ENCODE measurements around the gene STPG1. TPM values are rescaled to one million over a fixed set of nuclear protein-coding genes. Genes with fewer than 3 reads are reported as not detected.

The STPG1 gene
- total RNA-seq, 2 donors from 2014 or later: 13.6 to 18.4 TPM

DNA sequence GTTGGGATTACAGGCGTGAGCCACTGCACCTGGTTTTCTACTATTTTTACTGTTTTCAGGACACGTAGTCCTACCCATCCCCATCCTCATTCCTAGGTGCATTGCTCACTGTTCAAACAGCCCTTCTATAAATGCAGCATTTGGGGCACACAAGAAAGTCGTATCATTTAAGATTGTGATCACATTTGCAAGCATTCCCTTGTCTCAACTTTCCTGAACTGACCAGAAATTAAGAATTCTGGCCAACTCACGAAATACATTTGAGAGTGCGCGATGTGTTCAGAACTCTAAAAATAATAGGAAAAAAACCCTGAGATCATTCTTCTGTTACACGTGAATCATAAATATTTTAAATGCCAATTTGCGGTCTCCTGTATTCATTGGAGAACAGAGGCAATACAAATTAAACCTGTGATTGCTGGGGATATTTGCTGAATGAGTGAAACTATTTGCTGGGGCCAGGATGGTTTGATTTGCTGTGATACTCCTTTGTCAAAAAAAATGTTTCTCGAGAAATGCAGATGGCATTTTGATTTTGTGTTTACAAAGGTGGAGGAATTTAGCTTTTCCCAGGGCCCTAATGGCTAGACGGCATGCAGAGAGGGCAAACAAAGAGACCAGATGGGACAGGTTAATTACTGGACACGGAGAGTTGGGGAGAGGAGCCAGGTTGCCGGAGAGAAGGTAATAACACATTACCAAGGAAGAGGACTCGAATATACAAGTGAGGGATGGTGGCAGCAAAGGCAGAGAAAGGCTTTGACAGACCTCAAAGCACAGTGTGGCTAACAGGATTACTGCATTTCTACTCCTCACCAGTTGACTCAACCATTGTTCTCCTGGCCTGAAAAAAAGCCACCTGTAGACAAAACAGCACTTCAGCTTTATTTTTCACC is 38.4 kb downstream of the STPG1 start:
- no peak for DNase-seq
- no peak overlapping the region for H3K27ac ChIP-seq
- no peaks in the 10 kb centered on the region for H3K9me3 ChIP-seq
- no peaks in the 10 kb centered on the region for H3K27me3 ChIP-seq
- intact Hi-C loops (cut with DNase I): no loop called here
- TF ChIP-seq, protein P1, sequence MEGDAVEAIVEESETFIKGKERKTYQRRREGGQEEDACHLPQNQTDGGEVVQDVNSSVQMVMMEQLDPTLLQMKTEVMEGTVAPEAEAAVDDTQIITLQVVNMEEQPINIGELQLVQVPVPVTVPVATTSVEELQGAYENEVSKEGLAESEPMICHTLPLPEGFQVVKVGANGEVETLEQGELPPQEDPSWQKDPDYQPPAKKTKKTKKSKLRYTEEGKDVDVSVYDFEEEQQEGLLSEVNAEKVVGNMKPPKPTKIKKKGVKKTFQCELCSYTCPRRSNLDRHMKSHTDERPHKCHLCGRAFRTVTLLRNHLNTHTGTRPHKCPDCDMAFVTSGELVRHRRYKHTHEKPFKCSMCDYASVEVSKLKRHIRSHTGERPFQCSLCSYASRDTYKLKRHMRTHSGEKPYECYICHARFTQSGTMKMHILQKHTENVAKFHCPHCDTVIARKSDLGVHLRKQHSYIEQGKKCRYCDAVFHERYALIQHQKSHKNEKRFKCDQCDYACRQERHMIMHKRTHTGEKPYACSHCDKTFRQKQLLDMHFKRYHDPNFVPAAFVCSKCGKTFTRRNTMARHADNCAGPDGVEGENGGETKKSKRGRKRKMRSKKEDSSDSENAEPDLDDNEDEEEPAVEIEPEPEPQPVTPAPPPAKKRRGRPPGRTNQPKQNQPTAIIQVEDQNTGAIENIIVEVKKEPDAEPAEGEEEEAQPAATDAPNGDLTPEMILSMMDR (IDR thresholded peaks at IDR 0.05): no peak
- H3K36me3 ChIP-seq: no peaks in the 10 kb centered on the region
- no peak overlapping the region for H3K9ac ChIP-seq (ENCODE audit: low read depth in 2 of 2, low read length in 2 of 2)
- no peak overlapping the region for H3K4me3 ChIP-seq
- H3K4me1 ChIP-seq: no peaks in the 10 kb centered on the region

DNA sequence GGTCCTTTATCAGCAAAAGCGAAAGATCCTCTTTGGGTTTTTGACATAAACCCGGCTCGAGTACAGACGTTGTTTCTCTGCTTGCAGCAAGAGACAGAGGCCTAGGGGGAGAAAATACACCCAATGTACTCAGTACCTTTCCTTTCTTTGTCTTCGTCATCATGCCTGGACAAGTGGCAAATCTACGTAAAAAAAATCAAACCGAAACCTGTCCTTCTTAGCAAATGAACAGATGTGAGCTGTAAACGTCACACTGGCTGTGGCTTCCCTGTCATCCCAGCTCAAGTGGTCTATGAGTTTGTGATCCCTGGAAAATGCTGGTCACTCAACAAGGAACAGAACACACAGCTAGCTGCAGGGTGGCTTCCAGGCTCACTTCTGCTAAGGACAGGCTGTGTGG is 39.9 kb downstream of the STPG1 start:
- no peaks in the 10 kb centered on the region for H3K9me3 ChIP-seq
- no peaks in the 10 kb centered on the region for H3K36me3 ChIP-seq
- no peaks in the 10 kb centered on the region for H3K27me3 ChIP-seq
- H3K9ac ChIP-seq (ENCODE audit: low read depth in 2 of 2, low read length in 2 of 2): no peak overlapping the region
- H3K4me1 ChIP-seq: no peaks in the 10 kb centered on the region
- DNase-seq: no peak
- TF ChIP-seq, protein P1 (IDR thresholded peaks at IDR 0.05): no peak
- H3K4me3 ChIP-seq: no peak overlapping the region
- no peak overlapping the region for H3K27ac ChIP-seq
- intact Hi-C loops (cut with DNase I): no loop called here

DNA sequence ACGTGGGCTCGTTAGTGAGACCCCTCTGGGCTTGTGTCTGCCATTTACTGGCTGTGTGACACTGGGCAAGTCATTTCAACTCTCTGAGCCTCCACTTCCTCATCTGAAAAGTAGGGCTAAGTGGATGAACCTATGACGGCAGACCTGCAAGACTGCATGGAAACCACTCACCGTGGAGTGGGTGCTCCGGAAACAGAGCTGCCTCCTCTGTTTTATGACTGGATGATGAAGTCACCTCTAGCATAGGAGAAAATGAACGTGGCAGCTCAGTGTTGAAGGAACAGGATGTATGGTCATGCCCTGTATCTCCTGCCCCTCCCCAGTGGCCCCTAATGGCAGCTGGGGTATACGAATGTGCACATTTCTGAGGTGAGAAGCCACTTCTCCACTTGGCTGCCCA is 40.5 kb downstream of the STPG1 start:
- H3K9ac ChIP-seq (ENCODE audit: low read depth in 2 of 2, low read length in 2 of 2): no peak overlapping the region
- no peaks in the 10 kb centered on the region for H3K27me3 ChIP-seq
- no peaks in the 10 kb centered on the region for H3K9me3 ChIP-seq
- no peak for DNase-seq
- H3K36me3 ChIP-seq: no peaks in the 10 kb centered on the region
- intact Hi-C loops (cut with DNase I): no loop called here
- TF ChIP-seq, protein P1 (IDR thresholded peaks at IDR 0.05): no peak
- no peak overlapping the region for H3K27ac ChIP-seq
- H3K4me1 ChIP-seq: no peaks in the 10 kb centered on the region
- no peak overlapping the region for H3K4me3 ChIP-seq

DNA sequence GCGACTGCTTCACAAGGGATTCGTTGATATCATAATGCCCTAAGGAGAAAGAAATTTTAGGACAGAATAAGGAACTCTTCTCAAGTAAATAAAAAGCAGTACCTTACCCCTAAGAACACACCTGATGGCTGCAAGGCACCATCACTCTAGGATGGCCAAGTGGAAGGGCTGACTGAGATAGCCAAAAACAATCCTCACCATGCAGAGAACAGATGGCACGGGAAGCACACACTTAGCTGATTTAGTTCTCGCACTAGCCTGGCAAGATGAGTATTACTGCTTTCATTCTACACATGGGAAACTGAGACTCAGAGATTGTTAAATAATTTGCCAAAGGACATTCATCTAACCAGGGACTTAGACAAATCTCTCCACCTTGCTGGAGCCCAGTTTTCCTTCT is 43.8 kb downstream of the STPG1 start:
- Histone ChIP-seq H3K27ac (no peak overlapping the region), H3K27me3 (no peaks in the 10 kb centered on the region), H3K36me3 (no peaks in the 10 kb centered on the region), H3K9ac (ENCODE audit: low read depth in 2 of 2, low read length in 2 of 2) (no peak overlapping the region), H3K4me3 (no peak overlapping the region), H3K4me1 (peaks cover 2% of the 10 kb centered on the region), H3K9me3 (no peaks in the 10 kb centered on the region)
- intact Hi-C loops (cut with DNase I): no loop called here
- no peak for DNase-seq
- TF ChIP-seq, protein P1 (IDR thresholded peaks at IDR 0.05): no peak

DNA sequence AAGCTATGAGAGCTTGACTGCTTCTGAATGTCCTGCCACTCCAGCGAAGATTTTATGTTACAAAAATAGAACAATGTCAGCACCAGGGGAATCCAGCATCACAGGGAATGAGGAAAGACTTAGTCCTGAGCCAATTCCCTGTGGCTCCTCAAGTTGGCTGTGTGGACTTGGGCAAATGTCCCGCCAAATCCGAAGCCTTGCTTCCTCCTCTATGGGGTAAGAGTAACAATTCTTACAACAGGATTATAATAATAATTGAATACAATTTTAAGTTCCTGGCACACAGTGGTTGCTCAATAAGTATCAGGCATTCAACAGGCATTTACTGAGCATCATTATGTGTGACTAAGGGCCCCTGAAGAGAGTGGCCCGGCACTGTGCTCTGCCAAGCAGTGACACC is 44.4 kb downstream of the STPG1 start:
- intact Hi-C loops (cut with DNase I): no loop called here
- no peak overlapping the region for H3K27ac ChIP-seq
- H3K4me1 ChIP-seq: peaks cover 8% of the 10 kb centered on the region
- H3K27me3 ChIP-seq: no peaks in the 10 kb centered on the region
- no peak overlapping the region for H3K9ac ChIP-seq (ENCODE audit: low read depth in 2 of 2, low read length in 2 of 2)
- DNase-seq: no peak
- TF ChIP-seq, protein P1 (IDR thresholded peaks at IDR 0.05): no peak
- no peaks in the 10 kb centered on the region for H3K36me3 ChIP-seq
- no peaks in the 10 kb centered on the region for H3K9me3 ChIP-seq
- no peak overlapping the region for H3K4me3 ChIP-seq
